Hematopoietic multipotent progenitor cell treated with erythropoietin and hydrocortisone succinate and interleukin-3 and kit ligand, for 17 days (in vitro differentiated cells): ENCODE data around the gene GSTT4.
A peak's percentile ranks its signal among the peaks of the same experiment; 100 is the strongest.
"Not testable (repeated sequence)": the region's sequence is repeated elsewhere in the genome, so short reads cannot be mapped to it uniquely, and the experiment has no call there.

Source experiments
- DNase-seq: peaks from one replicate; pipeline ENCODE4 v3.0.0-alpha.2; 2015; ENCODE audit warnings: low spot score

The GSTT4 gene

GRCh38 chr22:24024354-24024753, 19.1 kb upstream of the GSTT4 start:
- no peak for DNase-seq

GRCh38 chr22:24023204-24023789, 18.0 kb upstream of the GSTT4 start:
- DNase-seq, result no peak

- no peak for DNase-seq
Measured at GRCh38 chr22:24021304-24021703, 16.1 kb upstream of the GSTT4 start.

GRCh38 chr22:24016156-24016555, 10.9 kb upstream of the GSTT4 start:
- DNase-seq, result no peak

- DNase-seq, result no peak
Measured at GRCh38 chr22:24011735-24012068, 6.4 kb upstream of the GSTT4 start.

- DNase-seq, result no peak
Measured at GRCh38 chr22:24010018-24010391, 4.8 kb upstream of the GSTT4 start.

GRCh38 chr22:24009227-24010017, 4.2 kb upstream of the GSTT4 start:
- DNase-seq, result no peak

- DNase-seq, result no peak
Measured at GRCh38 chr22:24008381-24009226, 3.4 kb upstream of the GSTT4 start.

GRCh38 chr22:24008022-24008283, 2.7 kb upstream of the GSTT4 start:
- no peak for DNase-seq

- DNase-seq, result no peak
Measured at GRCh38 chr22:24007253-24008021, 2.2 kb upstream of the GSTT4 start.

GRCh38 chr22:24006914-24007214, 1.6 kb upstream of the GSTT4 start:
- no peak for DNase-seq

- peak; percentile 2 for DNase-seq
Measured at GRCh38 chr22:24006207-24006913, 1.1 kb upstream of the GSTT4 start.

- no peak for DNase-seq
Measured at GRCh38 chr22:24003887-24004286, 1.4 kb downstream of the GSTT4 start.

- no peak for DNase-seq
Measured at GRCh38 chr22:24002851-24003250, 2.4 kb downstream of the GSTT4 start.

- no peak for DNase-seq
Measured at GRCh38 chr22:24002272-24002671, 3.0 kb downstream of the GSTT4 start.

GRCh38 chr22:24001314-24001713, 3.9 kb downstream of the GSTT4 start:
- DNase-seq, result no peak

- DNase-seq, result not testable (repeated sequence)
Measured at GRCh38 chr22:23999779-24000178, 5.5 kb downstream of the GSTT4 start.

- DNase-seq, result no peak
Measured at GRCh38 chr22:23997092-23997491, 8.2 kb downstream of the GSTT4 start.

- peak; percentile 34 for DNase-seq
Measured at GRCh38 chr22:23993581-23994177, 11.6 kb downstream of the GSTT4 start.

GRCh38 chr22:23993080-23993479, 12.2 kb downstream of the GSTT4 start:
- not testable (repeated sequence) for DNase-seq

GRCh38 chr22:23989583-23990244, 15.5 kb downstream of the GSTT4 start:
- not testable (repeated sequence) for DNase-seq
